Endothelial cell of umbilical vein (primary cell): Measurements from ENCODE around the gene NDUFA13. TPM values are rescaled to one million over a fixed set of nuclear protein-coding genes. Genes with fewer than 3 reads are reported as not detected.

Source experiments
- BruUV-seq: library from RNA; stranded (reverse); fragments of 400-500 nt; replicated peaks from 2 replicates; lab custom pipeline; 2021; lab: Mats Ljungman, UMichigan
- CTCF ChIA-PET: fragments of 300-600, 350-600 bp; sonication (Branson Sonifier 250); formaldehyde crosslinking; loops from one replicate; lab custom pipeline; 2021; ENCODE audit warnings: antibody characterized with exemption, inconsistent platforms; lab: Charles Lee
- POLR2A ChIA-PET: fragments of 300-600, 350-600 bp; sonication (Branson Sonifier 250); formaldehyde crosslinking; loops from one replicate; lab custom pipeline; 2021; ENCODE audit warnings: antibody characterized with exemption, inconsistent platforms; lab: Charles Lee
- DNase-seq: peaks from one replicate; pipeline ENCODE4 v3.0.0-alpha.2; 2011; ENCODE audit warnings: low read depth, low spot score
- FAIRE-seq: peaks from 2 replicates; lab custom pipeline; 2011; peaks lifted over from hg19 to GRCh38; lab: Jason Lieb, UNC
- H2AFZ ChIP-seq: 2 replicates; pipeline ENCODE4 v1.6.0; 2012; ENCODE audit warnings: low read depth, low read length, control low read depth, inconsistent platforms
- H3K27ac ChIP-seq: 2 replicates; pipeline ENCODE4 v1.5.1; 2011; ENCODE audit warnings: low read depth, mild to moderate bottlenecking, control low read depth, low read length, moderate library complexity; ENCODE audit not compliant: insufficient read depth
- H3K27me3 ChIP-seq, 2 experiments: 2 replicates each; pipeline versions ENCODE4 v1.6.0 to v1.6.1; 2011; ENCODE audit warnings: low read length in 2 of 2, mixed read lengths in 1 of 2; ENCODE audit not compliant: control insufficient read depth in 2 of 2, insufficient read depth in 2 of 2
- H3K36me3 ChIP-seq, 2 experiments: 2 replicates in 1 of 2; 3 replicates in 1 of 2; pipeline ENCODE4 v1.5.1; 2011; ENCODE audit warnings: low read length in 2 of 2, mild to moderate bottlenecking in 1 of 2, moderate library complexity in 1 of 2; ENCODE audit not compliant: control insufficient read depth in 2 of 2, insufficient read depth in 2 of 2; ENCODE audit errors: extremely low read depth in 1 of 2
- H3K4me1 ChIP-seq: 3 replicates; pipeline ENCODE4 v1.5.1; 2011; ENCODE audit warnings: mild to moderate bottlenecking, low read length; ENCODE audit not compliant: control insufficient read depth, insufficient read depth; ENCODE audit errors: extremely low read depth
- H3K4me2 ChIP-seq: 2 replicates; pipeline ENCODE4 v1.6.1; 2011; ENCODE audit warnings: low read length, control low read depth, mixed read lengths; ENCODE audit not compliant: insufficient read depth
- H3K4me3 ChIP-seq, 3 experiments: fragments of 200-600 bp in 1 of 3; sonication (generic), shearing (Covaris generic) in 1 of 3; replicated peaks in 1 of 3; 2 replicates each; pipeline ENCODE4 v1.5.1; 2011 to 2016; ENCODE audit warnings: control low read depth in 3 of 3, low read length in 3 of 3, mild to moderate bottlenecking in 2 of 3, inconsistent platforms in 1 of 3, low read depth in 1 of 3, moderate library complexity in 1 of 3; ENCODE audit not compliant: insufficient read depth in 1 of 3
- H3K79me2 ChIP-seq: 2 replicates; pipeline ENCODE4 v1.6.0; 2012; ENCODE audit warnings: low read length, inconsistent platforms; ENCODE audit not compliant: control insufficient read depth, insufficient read depth
- H3K9ac ChIP-seq: replicated peaks from 2 replicates; pipeline ENCODE3; 2011; ENCODE audit warnings: low read length, control low read depth; ENCODE audit not compliant: insufficient read depth; ENCODE audit errors: extremely low read depth
- H3K9me1 ChIP-seq: replicated peaks from 3 replicates; pipeline ENCODE4 v1.6.0; 2011; ENCODE audit warnings: mild to moderate bottlenecking, low read length; ENCODE audit not compliant: control insufficient read depth, insufficient read depth; ENCODE audit errors: extremely low read depth
- H3K9me3 ChIP-seq: replicated peaks from 2 replicates; pipeline ENCODE4 v1.5.1; 2012; ENCODE audit warnings: low read length, inconsistent platforms; ENCODE audit not compliant: control insufficient read depth, insufficient read depth
- H4K20me1 ChIP-seq: replicated peaks from 2 replicates; pipeline ENCODE3; 2011; ENCODE audit warnings: mild to moderate bottlenecking, low read length; ENCODE audit not compliant: control insufficient read depth, insufficient read depth; ENCODE audit errors: extremely low read depth
- CTCF ChIP-seq, 2 donors: IDR thresholded peaks; 1 replicate in 1 of 2; 2 replicates in 1 of 2; pipeline ENCODE4 v1.5.1; 2011; ENCODE audit warnings: low read length in 2 of 2, mild to moderate bottlenecking in 2 of 2, moderate library complexity in 2 of 2, control low read depth in 1 of 2, inconsistent platforms in 1 of 2, low read depth in 1 of 2; ENCODE audit not compliant: insufficient read depth in 1 of 2; ENCODE audit errors: extremely low read depth in 1 of 2
- EZH2 ChIP-seq: IDR thresholded peaks from 2 replicates; pipeline ENCODE4 v1.6.1; 2012; ENCODE audit warnings: borderline replicate concordance, low read depth, mild to moderate bottlenecking, moderate library complexity, low read length, inconsistent platforms; ENCODE audit not compliant: severe bottlenecking
- FOS ChIP-seq: IDR thresholded peaks from 2 replicates; pipeline ENCODE4 v1.6.1; 2011; ENCODE audit warnings: mild to moderate bottlenecking, low read length, moderate library complexity, borderline replicate concordance; ENCODE audit not compliant: insufficient read depth
- GATA2 ChIP-seq: IDR thresholded peaks from 2 replicates; pipeline ENCODE4 v1.7.0; 2011; ENCODE audit warnings: low read depth, mild to moderate bottlenecking, moderate library complexity, mixed read lengths, low read length; ENCODE audit not compliant: insufficient read length, insufficient read depth
- JUN ChIP-seq: IDR thresholded peaks from 2 replicates; pipeline ENCODE4 v1.6.1; 2011; ENCODE audit warnings: borderline replicate concordance, low read depth; ENCODE audit not compliant: insufficient read length, insufficient read depth
- MYC ChIP-seq: IDR thresholded peaks from one replicate; pipeline ENCODE4 v1.6.1; 2011; ENCODE audit warnings: mild to moderate bottlenecking, low read depth, low read length
- POLR2A ChIP-seq: IDR thresholded peaks from 2 replicates; pipeline ENCODE4 v1.6.1; 2012; ENCODE audit warnings: low read depth, mild to moderate bottlenecking, control low read depth, low read length
- POLR2AphosphoS5 ChIP-seq: IDR thresholded peaks from 2 replicates; pipeline ENCODE4 v1.6.1; 2012; ENCODE audit warnings: low read depth, mild to moderate bottlenecking, control low read depth, low read length, moderate library complexity; ENCODE audit not compliant: insufficient read depth
- dilution Hi-C: fragments of 300-500 bp; cut with MboI; formaldehyde crosslinking; loops from one replicate; pipeline ENCODE4 v1.15.0; 2019; ENCODE audit warnings: low sequenced_read_pairs; ENCODE audit not compliant: extremely low pct_ligation_motif_present
- intact Hi-C: fragments of 100-400 bp; cut with micrococcal nuclease; formaldehyde crosslinking; loops from one replicate; pipeline ENCODE4 v1.10.0; 2022
- polyA plus RNA-seq, 4 experiments: library from polyadenylated mRNA; depleted of rRNA in 3 of 4; stranded (reverse) in 3 of 4; unstranded in 1 of 4; fragments of >200 nt; gene quantifications; 2 replicates each; pipeline versions ENCODE4 v1.2.1 to v1.2.3, GENCODE V29; 2011 to 2012; ENCODE audit warnings: missing spikeins in 1 of 4
- total RNA-seq: library from RNA; stranded (reverse); gene quantifications from 2 replicates; pipeline ENCODE4 v1.2.3, GENCODE V29; 2021
- TF ChIP-seq, protein P1 (sequence below): IDR thresholded peaks from 2 replicates; pipeline ENCODE4 v1.6.1; 2011; ENCODE audit not compliant: insufficient read depth, insufficient read length

Gene NDUFA13
- total and polyA plus RNA-seq, 2 donors (not counting 3 experiments of a cell fraction or from before 2014, with no cell fraction given) = 246 to 799 TPM

DNA sequence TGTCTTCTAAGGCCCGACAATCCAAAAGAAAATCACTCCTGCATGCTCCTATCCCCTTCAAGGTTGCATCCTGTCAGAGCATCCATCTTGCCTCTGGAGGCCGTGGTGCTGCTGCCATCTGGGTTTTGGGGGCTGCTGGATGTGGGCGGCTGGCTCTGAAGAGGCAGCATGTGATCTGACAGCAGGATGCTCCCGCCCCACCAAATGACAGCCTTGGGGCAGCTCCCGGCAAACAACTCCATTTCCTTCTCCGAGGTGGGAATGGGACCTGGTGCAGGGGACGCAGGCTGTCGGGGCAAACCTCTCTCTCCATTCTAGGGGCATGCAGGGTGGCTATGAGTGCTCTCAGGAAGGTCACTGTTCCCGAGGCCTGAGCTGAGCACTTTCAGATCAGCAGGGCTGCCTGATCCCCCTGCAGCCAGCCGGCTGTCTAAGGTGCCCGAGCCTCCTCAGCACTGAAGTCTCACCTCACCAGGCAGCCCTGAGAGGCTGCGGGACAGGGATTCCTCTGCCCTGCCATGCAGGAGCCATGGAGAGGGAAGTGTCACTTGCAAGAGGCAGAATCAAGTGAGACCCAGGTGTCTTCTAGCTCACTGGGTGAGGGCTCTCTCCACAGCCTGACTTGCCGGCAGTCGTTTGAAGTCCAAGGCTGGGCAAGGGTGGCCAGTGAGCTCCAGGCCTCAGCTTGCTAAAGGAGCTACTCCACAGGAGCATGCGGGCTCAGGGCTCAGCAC, 29.5 kb upstream of the NDUFA13 start:
- Histone ChIP-seq H3K4me3 (no peak overlapping the region), H2AFZ (no peak overlapping the region), H3K4me2 (no peak overlapping the region), H3K36me3 (peaks cover 0 to 2% of the 10 kb centered on the region in 2 experiments), H3K4me1 (peaks cover 29% of the 10 kb centered on the region), H4K20me1 (no peaks in the 10 kb centered on the region), H3K9ac (no peak overlapping the region), H3K27ac (no peak overlapping the region), H3K9me1 (no peaks in the 10 kb centered on the region), H3K9me3 (no peaks in the 10 kb centered on the region), H3K27me3 (no peaks in the 10 kb centered on the region), H3K79me2 (peaks cover 72% of the 10 kb centered on the region)
- intact Hi-C loops = loop anchor here (10.0 kb wide), 1 partner anchor 292 kb away; the partner anchor contains the start of genes BORCS8 and RFXANK
- CTCF ChIA-PET = interaction anchor here (0.7 to 2.0 kb wide), 3 partner anchors 44 to 284 kb away, joined by 3 to 7 read pairs (median 6); partner anchors contain the start of gene NR2C2AP
- DNase-seq = no peak
- POLR2A ChIA-PET = no interaction called here
- no TSS peak for BruUV-seq
- no peak for TF ChIP-seq POLR2AphosphoS5
- no peak for TF ChIP-seq CTCF (IDR thresholded peaks at IDR 0.05; ENCODE audit: extremely low read depth in 1 of 2, insufficient read depth in 1 of 2, low read depth in 1 of 2, low read length in 2 of 2)
- no peak for TF ChIP-seq EZH2
- TF ChIP-seq, protein P1, sequence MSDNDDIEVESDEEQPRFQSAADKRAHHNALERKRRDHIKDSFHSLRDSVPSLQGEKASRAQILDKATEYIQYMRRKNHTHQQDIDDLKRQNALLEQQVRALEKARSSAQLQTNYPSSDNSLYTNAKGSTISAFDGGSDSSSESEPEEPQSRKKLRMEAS = no peak
- TF ChIP-seq POLR2A = no peak
- TF ChIP-seq GATA2 = no peak
- TF ChIP-seq FOS = no peak
- TF ChIP-seq JUN = no peak
- TF ChIP-seq MYC = no peak
- dilution Hi-C loops = no loop called here
- FAIRE-seq = no peak
